ENCODE measurements around the gene PRDM5.
A peak's percentile ranks its signal among the peaks of the same experiment; 100 is the strongest.

Gene PRDM5

DNA sequence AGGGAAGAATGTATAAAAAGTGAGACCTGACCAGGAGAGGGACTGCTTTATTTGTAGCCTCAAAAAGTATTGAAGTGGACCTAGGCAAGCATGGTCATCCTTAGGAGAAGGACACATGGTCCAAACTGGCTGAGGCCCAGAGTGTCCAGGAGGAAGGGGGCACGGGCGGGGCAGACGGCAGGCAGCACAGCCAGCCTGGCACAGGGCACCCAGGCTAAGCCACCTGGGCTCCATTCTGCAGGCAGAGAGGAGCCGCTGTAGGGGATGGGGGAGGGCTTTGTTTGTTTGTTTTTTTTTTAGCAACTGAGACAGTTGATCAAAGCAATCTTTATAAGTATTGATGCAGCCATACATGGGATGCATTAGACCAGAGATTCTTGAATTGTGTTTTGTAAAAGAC lies 188.6 kb downstream of the PRDM5 start:
- TF ChIP-seq CEBPB (IDR thresholded peaks at IDR 0.05) (no peak), FOXM1 (IDR thresholded peaks at IDR 0.05; ENCODE audit: borderline replicate concordance, low read depth) (no peak)
- TF ChIP-seq, protein P1, sequence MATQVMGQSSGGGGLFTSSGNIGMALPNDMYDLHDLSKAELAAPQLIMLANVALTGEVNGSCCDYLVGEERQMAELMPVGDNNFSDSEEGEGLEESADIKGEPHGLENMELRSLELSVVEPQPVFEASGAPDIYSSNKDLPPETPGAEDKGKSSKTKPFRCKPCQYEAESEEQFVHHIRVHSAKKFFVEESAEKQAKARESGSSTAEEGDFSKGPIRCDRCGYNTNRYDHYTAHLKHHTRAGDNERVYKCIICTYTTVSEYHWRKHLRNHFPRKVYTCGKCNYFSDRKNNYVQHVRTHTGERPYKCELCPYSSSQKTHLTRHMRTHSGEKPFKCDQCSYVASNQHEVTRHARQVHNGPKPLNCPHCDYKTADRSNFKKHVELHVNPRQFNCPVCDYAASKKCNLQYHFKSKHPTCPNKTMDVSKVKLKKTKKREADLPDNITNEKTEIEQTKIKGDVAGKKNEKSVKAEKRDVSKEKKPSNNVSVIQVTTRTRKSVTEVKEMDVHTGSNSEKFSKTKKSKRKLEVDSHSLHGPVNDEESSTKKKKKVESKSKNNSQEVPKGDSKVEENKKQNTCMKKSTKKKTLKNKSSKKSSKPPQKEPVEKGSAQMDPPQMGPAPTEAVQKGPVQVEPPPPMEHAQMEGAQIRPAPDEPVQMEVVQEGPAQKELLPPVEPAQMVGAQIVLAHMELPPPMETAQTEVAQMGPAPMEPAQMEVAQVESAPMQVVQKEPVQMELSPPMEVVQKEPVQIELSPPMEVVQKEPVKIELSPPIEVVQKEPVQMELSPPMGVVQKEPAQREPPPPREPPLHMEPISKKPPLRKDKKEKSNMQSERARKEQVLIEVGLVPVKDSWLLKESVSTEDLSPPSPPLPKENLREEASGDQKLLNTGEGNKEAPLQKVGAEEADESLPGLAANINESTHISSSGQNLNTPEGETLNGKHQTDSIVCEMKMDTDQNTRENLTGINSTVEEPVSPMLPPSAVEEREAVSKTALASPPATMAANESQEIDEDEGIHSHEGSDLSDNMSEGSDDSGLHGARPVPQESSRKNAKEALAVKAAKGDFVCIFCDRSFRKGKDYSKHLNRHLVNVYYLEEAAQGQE (IDR thresholded peaks at IDR 0.05; ENCODE audit: low read depth): no peak

DNA sequence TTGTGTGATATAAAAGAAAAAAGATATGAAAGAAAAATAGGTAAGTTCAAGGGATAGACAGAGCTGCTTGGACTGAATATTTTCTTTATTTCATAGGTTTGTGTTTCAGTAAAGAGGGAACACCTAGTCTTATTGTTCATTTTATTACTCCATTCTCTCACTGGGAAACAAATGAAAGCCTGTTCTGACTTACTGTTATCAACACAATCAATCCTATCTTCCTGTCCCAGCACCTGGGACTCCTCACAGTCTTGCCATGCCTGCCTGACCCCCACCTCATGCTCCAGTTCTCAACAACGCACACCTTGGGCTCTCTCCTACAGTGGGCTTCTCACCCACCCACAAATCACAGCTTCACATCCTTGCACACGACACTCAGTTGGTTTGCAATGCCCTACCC lies 189.5 kb downstream of the PRDM5 start:
- no peak for TF ChIP-seq RAD21 (IDR thresholded peaks at IDR 0.05; ENCODE audit: low read depth)
- TF ChIP-seq CEBPB (IDR thresholded peaks at IDR 0.05): no peak
- no peak for TF ChIP-seq NFIC (IDR thresholded peaks at IDR 0.05)
- TF ChIP-seq EP300 (IDR thresholded peaks at IDR 0.05; ENCODE audit: borderline replicate concordance): no peak
- TF ChIP-seq TEAD4 (IDR thresholded peaks at IDR 0.05): no peak

DNA sequence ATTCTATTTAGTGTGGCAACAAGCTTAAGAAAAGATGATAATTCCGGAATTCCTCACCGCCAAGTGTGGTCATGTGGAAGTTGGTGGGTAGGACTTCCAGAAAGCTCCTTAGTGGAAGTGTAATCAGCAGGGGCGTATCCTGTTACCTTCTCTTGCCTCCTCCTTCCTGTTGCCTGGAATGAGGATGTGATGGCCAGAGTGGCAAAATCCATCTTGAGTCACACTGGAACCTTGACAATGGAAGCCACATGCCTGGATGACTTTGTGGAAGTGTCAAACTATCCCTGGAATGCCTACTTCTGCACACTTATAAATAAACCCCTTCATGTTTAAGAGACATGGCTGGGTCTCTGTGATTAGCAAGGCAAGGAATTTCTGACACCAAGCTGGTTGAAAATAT lies 191.0 kb downstream of the PRDM5 start:
- peak; percentile 29; the same call in 1 of the 2 replicates for TF ChIP-seq TEAD4 (IDR thresholded peaks at IDR 0.05)
- no peak for TF ChIP-seq CEBPB (IDR thresholded peaks at IDR 0.05)

DNA sequence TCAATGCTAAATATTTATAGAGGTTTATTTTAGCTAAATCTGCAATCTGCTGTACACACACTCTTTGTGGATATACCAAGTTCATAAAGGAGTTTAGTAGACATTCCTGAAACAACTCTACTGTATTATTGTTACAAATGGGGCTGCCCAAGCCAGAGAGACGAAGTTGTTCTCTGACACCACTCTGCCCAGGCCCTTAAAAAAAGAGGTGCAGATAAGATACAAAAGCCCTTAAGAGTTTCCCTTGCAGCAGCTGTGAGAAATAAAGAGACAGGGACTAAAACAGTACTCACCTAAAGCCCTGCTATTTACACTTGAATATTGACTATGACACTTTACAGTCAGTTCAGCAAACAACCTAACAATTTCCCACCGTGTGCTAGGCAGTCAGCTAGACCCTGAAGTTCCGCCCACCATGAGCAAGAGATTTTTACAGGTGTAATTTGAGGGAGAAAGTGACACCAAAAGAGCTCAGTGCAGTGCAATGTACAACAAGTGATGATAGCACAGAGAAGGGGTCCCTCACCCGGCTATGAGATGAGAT lies 191.7 kb downstream of the PRDM5 start:
- TF ChIP-seq EGR1 (IDR thresholded peaks at IDR 0.05) (no peak), ZBTB7A (IDR thresholded peaks at IDR 0.05; ENCODE audit: low read depth) (no peak), EP300 (IDR thresholded peaks at IDR 0.05; ENCODE audit: borderline replicate concordance) (no peak), RAD21 (IDR thresholded peaks at IDR 0.05; ENCODE audit: low read depth) (no peak)
- TF ChIP-seq, protein P2, sequence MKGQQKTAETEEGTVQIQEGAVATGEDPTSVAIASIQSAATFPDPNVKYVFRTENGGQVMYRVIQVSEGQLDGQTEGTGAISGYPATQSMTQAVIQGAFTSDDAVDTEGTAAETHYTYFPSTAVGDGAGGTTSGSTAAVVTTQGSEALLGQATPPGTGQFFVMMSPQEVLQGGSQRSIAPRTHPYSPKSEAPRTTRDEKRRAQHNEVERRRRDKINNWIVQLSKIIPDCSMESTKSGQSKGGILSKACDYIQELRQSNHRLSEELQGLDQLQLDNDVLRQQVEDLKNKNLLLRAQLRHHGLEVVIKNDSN (IDR thresholded peaks at IDR 0.05): no peak

DNA sequence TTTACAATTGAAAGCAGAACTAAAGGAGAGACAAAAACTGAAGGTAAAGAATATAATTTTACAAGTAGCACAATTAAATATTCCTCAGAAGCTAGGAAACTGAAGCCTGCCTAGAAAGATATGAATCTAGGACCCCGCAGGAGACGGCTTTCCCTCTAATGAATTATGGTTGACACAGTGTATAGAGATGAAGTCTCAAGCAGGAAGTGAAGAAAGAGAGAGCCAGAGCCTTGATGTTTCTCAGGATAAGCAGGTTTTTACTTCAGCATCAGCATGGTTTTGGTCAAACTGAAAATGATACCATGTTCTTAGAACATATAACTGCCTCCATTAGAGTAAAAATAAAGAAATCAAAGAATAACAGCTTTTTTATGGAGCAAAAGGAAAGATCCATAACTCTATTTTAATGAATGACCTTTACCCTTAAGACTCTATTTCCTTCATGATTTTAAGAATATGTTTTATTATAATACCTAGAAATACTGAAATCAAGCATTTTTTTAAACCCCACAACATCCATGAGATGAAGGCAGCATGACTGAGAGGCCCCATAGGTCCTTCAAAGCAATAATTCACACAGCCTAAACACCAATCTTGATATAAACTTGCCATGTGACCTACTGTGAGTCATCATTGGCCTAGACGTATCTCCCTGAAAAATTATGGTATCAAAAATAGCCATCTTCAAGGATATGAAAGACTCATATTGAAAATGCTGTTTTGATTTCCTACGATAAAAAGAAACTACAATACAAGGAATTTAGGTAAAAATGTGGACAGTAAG lies 193.4 kb downstream of the PRDM5 start:
- TF ChIP-seq TAF1 (IDR thresholded peaks at IDR 0.05; ENCODE audit: low read depth) (no peak), CEBPB (IDR thresholded peaks at IDR 0.05) (no peak), EGR1 (IDR thresholded peaks at IDR 0.05) (no peak), ZBTB7A (IDR thresholded peaks at IDR 0.05; ENCODE audit: low read depth) (no peak), FOXM1 (IDR thresholded peaks at IDR 0.05; ENCODE audit: borderline replicate concordance, low read depth) (no peak), EP300 (IDR thresholded peaks at IDR 0.05; ENCODE audit: borderline replicate concordance) (no peak), CREB1 (IDR thresholded peaks at IDR 0.05; ENCODE audit: low read depth) (no peak), NFIC (IDR thresholded peaks at IDR 0.05) (no peak), TEAD4 (IDR thresholded peaks at IDR 0.05) (no peak)
- TF ChIP-seq, protein P1 (IDR thresholded peaks at IDR 0.05; ENCODE audit: low read depth): no peak

DNA sequence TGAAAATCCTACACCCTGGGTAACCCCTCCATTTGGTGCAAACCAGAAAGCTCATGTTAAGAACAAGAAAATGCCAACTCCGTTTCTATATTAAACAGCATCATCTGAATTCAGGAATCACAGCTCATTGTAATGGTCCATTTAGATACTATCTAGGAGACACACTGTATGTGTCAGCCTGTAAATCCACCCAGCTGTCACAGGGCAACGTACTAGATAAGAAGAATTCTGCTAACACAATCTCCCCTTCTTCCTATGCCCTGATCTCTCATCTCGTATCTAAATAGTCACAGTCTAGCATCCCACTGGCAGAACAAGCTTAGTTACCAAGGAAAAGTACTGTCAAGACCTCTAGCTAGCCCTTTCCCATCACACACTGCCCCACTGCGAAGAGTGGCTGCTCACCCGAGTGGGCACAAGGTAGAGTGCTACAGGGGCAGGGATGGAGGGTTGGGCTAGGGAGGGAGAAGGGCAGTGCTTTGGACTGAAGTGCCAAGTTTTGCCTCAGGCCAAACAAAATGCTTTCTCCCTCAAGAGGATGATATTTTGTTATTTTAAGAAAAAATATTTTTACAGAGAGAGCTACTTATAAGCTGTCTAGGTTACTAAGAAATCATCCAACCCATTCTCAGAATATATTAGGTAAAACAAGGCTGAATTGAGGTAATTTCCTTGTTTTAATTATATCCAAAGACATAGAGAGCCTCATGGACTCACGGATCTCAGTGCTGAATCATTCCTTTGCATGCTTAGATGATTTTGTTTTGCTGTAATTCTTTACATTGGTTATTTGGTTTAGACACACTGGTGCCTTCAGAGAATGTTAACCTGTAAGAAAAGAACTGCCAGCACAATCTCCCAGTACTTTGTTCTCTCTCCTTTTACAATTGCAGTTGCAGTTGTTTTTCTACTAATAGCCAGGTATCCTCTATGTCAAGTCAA lies 196.6 kb downstream of the PRDM5 start:
- TF ChIP-seq TEAD4 (IDR thresholded peaks at IDR 0.05) (no peak), CREB1 (IDR thresholded peaks at IDR 0.05; ENCODE audit: low read depth) (no peak), TCF12 (IDR thresholded peaks at IDR 0.05; ENCODE audit: low read depth) (no peak), NFIC (IDR thresholded peaks at IDR 0.05) (no peak), FOXM1 (IDR thresholded peaks at IDR 0.05; ENCODE audit: borderline replicate concordance, low read depth) (no peak), EGR1 (IDR thresholded peaks at IDR 0.05) (no peak)
- TF ChIP-seq, protein P2 (IDR thresholded peaks at IDR 0.05): no peak

DNA sequence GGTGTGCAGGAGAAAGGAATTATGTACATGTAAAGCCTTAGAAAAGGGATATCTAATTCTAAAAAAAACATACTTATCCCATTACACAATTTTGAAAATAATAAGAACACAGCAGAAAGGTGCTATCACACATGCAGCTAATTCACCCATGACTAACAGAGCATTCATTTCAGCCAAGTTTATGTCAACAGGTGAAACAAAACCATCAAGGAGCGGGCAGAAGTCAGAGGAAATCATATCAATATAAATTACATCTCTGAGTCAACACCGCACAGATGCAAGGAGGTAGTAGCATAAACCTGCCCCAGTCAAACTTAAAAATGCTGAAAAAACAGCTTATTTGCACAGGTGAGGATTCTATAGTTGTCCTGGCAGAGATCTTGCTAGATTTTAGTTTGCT lies 197.9 kb downstream of the PRDM5 start:
- TF ChIP-seq FOXM1 (IDR thresholded peaks at IDR 0.05; ENCODE audit: borderline replicate concordance, low read depth) (no peak), TCF12 (IDR thresholded peaks at IDR 0.05; ENCODE audit: low read depth) (no peak), ZBTB7A (IDR thresholded peaks at IDR 0.05; ENCODE audit: low read depth) (no peak), NFIC (IDR thresholded peaks at IDR 0.05) (no peak), CEBPB (IDR thresholded peaks at IDR 0.05) (no peak), EP300 (IDR thresholded peaks at IDR 0.05; ENCODE audit: borderline replicate concordance) (no peak), TAF1 (IDR thresholded peaks at IDR 0.05; ENCODE audit: low read depth) (no peak), EGR1 (IDR thresholded peaks at IDR 0.05) (no peak), RAD21 (IDR thresholded peaks at IDR 0.05; ENCODE audit: low read depth) (no peak), CREB1 (IDR thresholded peaks at IDR 0.05; ENCODE audit: low read depth) (no peak), TEAD4 (IDR thresholded peaks at IDR 0.05) (no peak), YY1 (IDR thresholded peaks at IDR 0.05; ENCODE audit: low read depth) (no peak)
- TF ChIP-seq, protein P3, sequence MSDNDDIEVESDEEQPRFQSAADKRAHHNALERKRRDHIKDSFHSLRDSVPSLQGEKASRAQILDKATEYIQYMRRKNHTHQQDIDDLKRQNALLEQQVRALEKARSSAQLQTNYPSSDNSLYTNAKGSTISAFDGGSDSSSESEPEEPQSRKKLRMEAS (IDR thresholded peaks at IDR 0.05): no peak
- TF ChIP-seq, protein P1 (IDR thresholded peaks at IDR 0.05; ENCODE audit: low read depth): no peak
